Nephron (organoid): ENCODE data around the gene CBR1.

ENCODE experiments used
- H3K27ac Mint-ChIP-seq, 3 experiments: 2 replicates each; pipeline ENCODE4 v1.8.0; 2020; ENCODE audit warnings: mixed read lengths in 3 of 3, mild to moderate bottlenecking in 2 of 3, moderate library complexity in 1 of 3
- H3K27me3 Mint-ChIP-seq: 2 replicates; pipeline ENCODE4 v1.8.0; 2021; ENCODE audit warnings: low read depth, mild to moderate bottlenecking, moderate library complexity, mixed read lengths
- H3K36me3 Mint-ChIP-seq: 2 replicates; pipeline ENCODE4 v1.8.0; 2020; ENCODE audit warnings: low read depth, mixed read lengths
- H3K4me1 Mint-ChIP-seq: 2 replicates; pipeline ENCODE4 v1.8.0; 2020; ENCODE audit warnings: mixed read lengths
- H3K4me3 Mint-ChIP-seq, 3 experiments: 2 replicates each; pipeline ENCODE4 v1.8.0; 2020; ENCODE audit warnings: mild to moderate bottlenecking in 3 of 3, mixed read lengths in 3 of 3, moderate library complexity in 2 of 3
- H3K9me3 Mint-ChIP-seq: 2 replicates; pipeline ENCODE4 v1.8.0; 2020; ENCODE audit warnings: mixed read lengths
- TF ChIP-seq, protein P1 (sequence below), 3 experiments: fragments of 200-600 bp; sonication (generic); IDR thresholded peaks; one replicate each; pipeline ENCODE4 v1.5.0; 2021; ENCODE audit warnings: antibody characterized with exemption in 3 of 3; ENCODE audit not compliant: unreplicated experiment in 3 of 3

Gene CBR1

DNA sequence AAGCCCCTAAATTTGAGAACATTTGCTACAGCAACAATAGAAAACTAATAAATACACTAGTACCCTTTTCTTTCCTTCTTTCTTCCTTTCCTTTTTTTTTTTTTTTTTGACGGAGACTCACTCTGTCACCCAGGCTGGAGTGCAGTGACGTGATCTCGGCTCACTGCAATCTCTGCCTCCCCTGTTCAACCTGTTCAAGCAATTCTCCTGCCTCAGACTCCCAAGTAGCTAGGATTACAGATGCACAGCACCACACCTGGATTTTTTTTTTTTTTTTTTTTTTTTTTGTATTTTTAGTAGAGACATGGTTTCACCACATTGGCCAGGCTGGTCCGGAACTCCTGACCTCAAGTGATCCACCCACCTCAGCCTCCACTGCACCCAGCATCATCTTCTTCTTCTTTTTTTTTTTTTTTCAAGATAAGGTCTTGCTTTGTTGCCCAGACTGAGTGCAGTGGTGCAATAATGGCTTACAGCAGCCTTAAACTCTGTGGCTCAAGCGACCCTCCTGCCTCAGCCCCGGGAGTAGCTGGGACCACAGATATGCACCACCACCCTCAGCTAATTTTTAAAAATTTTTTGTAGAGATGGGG, 45.4 kb downstream of the CBR1 start:
- Mint-ChIP-seq H3K27me3 (no peaks in the 10 kb centered on the region), H3K4me3 (no peak overlapping the region), H3K9me3 (peaks cover 6% of the 10 kb centered on the region), H3K4me1 (peaks cover 9% of the 10 kb centered on the region), H3K27ac (no peak overlapping the region), H3K36me3 (no peaks in the 10 kb centered on the region)
- TF ChIP-seq, protein P1, sequence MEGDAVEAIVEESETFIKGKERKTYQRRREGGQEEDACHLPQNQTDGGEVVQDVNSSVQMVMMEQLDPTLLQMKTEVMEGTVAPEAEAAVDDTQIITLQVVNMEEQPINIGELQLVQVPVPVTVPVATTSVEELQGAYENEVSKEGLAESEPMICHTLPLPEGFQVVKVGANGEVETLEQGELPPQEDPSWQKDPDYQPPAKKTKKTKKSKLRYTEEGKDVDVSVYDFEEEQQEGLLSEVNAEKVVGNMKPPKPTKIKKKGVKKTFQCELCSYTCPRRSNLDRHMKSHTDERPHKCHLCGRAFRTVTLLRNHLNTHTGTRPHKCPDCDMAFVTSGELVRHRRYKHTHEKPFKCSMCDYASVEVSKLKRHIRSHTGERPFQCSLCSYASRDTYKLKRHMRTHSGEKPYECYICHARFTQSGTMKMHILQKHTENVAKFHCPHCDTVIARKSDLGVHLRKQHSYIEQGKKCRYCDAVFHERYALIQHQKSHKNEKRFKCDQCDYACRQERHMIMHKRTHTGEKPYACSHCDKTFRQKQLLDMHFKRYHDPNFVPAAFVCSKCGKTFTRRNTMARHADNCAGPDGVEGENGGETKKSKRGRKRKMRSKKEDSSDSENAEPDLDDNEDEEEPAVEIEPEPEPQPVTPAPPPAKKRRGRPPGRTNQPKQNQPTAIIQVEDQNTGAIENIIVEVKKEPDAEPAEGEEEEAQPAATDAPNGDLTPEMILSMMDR (IDR thresholded peaks at IDR 0.05; ENCODE audit: unreplicated experiment in 3 of 3): no peak

DNA sequence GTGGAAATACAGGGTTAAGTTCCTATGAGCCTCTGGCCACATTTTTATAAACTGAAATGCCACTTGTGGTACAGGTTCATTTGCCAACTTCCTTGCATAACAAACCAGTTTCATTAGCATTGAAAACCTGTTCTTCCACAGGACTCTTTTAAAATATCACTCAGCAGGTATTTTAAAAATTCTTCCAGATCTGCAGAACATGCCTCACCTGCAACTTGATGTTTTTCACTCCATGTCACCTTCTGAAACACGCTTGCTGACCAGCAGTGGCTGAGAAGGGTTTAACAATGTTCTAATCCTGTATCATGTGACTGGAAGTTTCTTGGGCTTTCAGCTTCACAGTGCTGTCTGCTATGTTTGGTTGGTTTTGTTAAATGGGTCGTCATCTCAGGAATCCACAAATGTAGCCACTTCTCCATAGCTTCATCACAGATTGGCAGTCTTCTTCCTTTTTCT, 47.5 kb downstream of the CBR1 start:
- peaks cover 6% of the 10 kb centered on the region for H3K9me3 Mint-ChIP-seq
- no peaks in the 10 kb centered on the region for H3K36me3 Mint-ChIP-seq
- H3K27me3 Mint-ChIP-seq: no peaks in the 10 kb centered on the region
- H3K4me3 Mint-ChIP-seq: no peak overlapping the region
- no peak overlapping the region for H3K27ac Mint-ChIP-seq
- peaks cover 7% of the 10 kb centered on the region for H3K4me1 Mint-ChIP-seq
- TF ChIP-seq, protein P1 (IDR thresholded peaks at IDR 0.05; ENCODE audit: unreplicated experiment in 3 of 3): no peak

DNA sequence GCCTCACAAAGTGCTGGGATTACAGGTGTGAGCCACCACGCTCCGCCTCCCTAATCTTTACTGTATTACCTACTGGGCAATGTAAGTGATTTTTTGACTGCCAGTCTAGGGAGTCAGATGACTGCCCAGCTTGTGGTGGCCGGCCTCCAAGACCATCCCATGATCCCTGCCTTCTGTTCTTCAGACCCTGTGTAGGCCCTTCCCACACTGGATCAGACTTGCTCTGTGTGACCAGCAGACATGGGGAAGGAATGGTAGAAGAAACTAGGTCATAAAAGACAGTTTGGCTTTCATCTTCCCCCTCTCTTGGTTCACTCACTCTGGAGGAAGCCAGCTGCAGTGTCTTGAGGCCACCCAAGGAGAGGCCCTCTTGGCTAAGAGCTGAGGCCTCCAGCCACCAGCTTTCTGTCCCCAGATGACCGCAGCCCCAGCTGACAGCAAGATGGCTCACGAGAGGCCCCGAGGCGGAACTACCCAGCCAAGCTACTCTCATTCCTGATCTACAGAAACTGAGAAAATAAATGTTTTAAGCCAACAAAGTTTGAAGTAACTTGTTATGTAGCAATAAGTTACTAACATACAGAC, 50.6 kb downstream of the CBR1 start:
- Mint-ChIP-seq H3K27me3 (peaks cover 2% of the 10 kb centered on the region), H3K9me3 (peaks cover 6% of the 10 kb centered on the region), H3K4me3 (no peak overlapping the region), H3K4me1 (peaks cover under 1% of the 10 kb centered on the region), H3K27ac (peak overlapping the region in 1 of 3 experiments; percentile 55), H3K36me3 (no peaks in the 10 kb centered on the region)
- TF ChIP-seq, protein P1 (IDR thresholded peaks at IDR 0.05; ENCODE audit: unreplicated experiment in 3 of 3): no peak
